ENCODE measurements around the gene HSFY2.
"Not testable (repeated sequence)": the region's sequence is repeated elsewhere in the genome, so short reads cannot be mapped to it uniquely, and the experiment has no call there.

HSFY2 gene, protein sequence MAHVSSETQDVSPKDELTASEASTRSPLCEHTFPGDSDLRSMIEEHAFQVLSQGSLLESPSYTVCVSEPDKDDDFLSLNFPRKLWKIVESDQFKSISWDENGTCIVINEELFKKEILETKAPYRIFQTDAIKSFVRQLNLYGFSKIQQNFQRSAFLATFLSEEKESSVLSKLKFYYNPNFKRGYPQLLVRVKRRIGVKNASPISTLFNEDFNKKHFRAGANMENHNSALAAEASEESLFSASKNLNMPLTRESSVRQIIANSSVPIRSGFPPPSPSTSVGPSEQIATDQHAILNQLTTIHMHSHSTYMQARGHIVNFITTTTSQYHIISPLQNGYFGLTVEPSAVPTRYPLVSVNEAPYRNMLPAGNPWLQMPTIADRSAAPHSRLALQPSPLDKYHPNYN

DNA sequence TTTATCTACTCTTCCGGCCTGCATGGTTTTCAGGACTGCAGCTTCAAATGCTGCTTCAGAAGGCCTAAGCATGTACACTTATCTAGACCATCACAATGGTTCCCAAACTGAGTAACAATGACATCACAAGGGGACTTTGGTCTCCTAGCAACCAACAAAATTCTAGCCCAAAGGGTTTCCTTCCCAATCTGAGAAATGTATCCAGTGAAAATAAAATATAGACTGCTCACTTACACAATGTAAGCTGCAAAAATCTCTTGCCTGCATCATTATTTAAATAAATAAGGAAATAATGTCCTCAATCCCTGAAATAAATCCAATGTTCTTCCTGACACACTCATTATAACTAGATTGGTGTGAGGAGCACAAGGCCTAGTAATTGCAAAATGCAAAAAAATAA, at the start of gene HSFY2:
Gene HSFY2 (minus strand): TSS at position 101 of the 400 bp plus-strand sequence. CDS start 117 bp downstream, outside the sequence.
- H3K27me3 ChIP-seq (ENCODE audit: low read depth, low read length); H3K9me3 ChIP-seq (ENCODE audit: insufficient read depth, low read length); H3K9ac ChIP-seq (ENCODE audit: low read length); H4K20me1 ChIP-seq (ENCODE audit: insufficient read depth, low read length); H3K79me2 ChIP-seq (ENCODE audit: low read length); H3K4me2 ChIP-seq (ENCODE audit: low read length); H3K27ac ChIP-seq (ENCODE audit: low read length); H3K36me3 ChIP-seq (replicated peaks; ENCODE audit: low read depth, low read length); H3K4me3 ChIP-seq (ENCODE audit: low read length); H2AFZ ChIP-seq (ENCODE audit: low read depth, low read length); H3K4me1 ChIP-seq (ENCODE audit: low read length): not testable (repeated sequence)

DNA sequence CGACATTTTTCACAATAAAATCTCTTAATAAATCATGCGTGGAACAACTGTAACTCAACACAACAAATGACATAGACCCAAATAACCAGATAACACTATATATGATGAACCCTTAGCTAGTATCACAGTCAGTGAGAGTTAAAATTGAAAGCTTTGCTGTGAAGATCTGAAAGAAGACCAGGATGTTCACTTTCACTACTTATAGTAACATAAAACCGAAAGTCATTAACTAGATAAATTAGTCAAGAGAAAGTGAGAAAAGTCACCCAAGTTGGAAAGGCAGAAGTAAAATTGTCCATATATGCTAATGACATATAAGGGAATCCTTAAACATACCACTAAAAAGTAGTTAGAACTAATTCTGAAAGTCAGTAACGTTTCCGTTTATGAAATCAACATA, 42.2 kb upstream of the HSFY2 start:
- H3K27me3 ChIP-seq (ENCODE audit: low read depth, low read length); H3K4me1 ChIP-seq (ENCODE audit: low read length); H3K4me3 ChIP-seq (ENCODE audit: low read length); H4K20me1 ChIP-seq (ENCODE audit: insufficient read depth, low read length); H3K9me3 ChIP-seq (ENCODE audit: insufficient read depth, low read length); H3K79me2 ChIP-seq (ENCODE audit: low read length); H3K4me2 ChIP-seq (ENCODE audit: low read length); H3K9ac ChIP-seq (ENCODE audit: low read length); H3K27ac ChIP-seq (ENCODE audit: low read length); H3K36me3 ChIP-seq (replicated peaks; ENCODE audit: low read depth, low read length); H2AFZ ChIP-seq (ENCODE audit: low read depth, low read length): not testable (repeated sequence)

DNA sequence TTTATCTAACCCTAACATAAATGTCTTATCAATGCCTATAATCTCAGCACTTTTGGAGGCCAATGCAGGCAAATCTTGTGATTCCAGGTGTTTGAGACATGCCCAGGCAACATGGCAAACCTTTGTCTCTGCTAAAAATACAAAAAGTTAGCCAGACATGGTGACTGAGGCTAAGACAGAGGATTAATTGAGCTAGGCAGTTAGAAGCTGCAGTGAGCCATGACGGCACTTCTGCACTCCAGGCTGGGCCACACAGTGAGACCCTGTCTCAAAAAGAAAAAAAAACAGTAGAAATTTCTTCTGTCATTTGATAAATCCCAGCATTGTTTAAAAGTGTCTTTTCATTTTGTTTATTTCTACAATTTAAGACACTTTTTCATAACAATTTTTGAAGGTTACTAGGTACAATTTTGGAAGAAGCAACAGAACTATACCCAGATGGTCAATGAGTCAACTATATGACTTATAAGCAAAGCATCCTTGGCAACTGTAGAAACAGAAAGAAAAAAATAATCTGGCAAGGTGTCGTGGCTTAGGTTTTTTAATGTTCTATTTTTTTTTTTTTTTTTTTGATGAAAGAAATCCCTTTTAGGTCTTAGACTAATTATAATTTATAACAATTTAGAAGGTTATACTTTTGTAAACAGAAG, 15.3 kb upstream of the HSFY2 start:
- not testable (repeated sequence) for H4K20me1 ChIP-seq (ENCODE audit: insufficient read depth, low read length)

DNA sequence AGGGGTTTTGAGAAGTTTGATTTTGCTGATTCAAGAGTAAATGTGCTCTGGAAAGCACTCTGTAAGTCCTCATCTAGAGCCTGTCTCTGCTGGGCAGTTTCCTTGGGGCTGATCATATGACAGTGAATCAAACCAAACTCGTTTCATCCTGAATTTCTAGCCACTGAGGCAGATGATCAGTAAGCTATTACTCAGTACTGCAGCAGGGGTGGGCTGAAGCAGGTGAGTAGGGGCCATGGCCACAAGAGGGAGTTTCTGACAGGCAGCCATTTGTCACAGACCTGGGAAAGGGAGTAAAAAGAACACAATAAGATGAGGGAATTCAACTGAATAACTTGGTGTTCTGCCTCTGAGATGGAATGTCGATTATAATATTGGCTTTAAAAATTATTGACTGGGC, 19.5 kb downstream of the HSFY2 start:
- H4K20me1 ChIP-seq (ENCODE audit: insufficient read depth, low read length); H3K27me3 ChIP-seq (ENCODE audit: low read depth, low read length); H3K79me2 ChIP-seq (ENCODE audit: low read length); H3K4me3 ChIP-seq (ENCODE audit: low read length); H3K4me1 ChIP-seq (ENCODE audit: low read length); H3K27ac ChIP-seq (ENCODE audit: low read length); H3K9me3 ChIP-seq (ENCODE audit: insufficient read depth, low read length); H3K4me2 ChIP-seq (ENCODE audit: low read length); H2AFZ ChIP-seq (ENCODE audit: low read depth, low read length); H3K36me3 ChIP-seq (replicated peaks; ENCODE audit: low read depth, low read length); H3K9ac ChIP-seq (ENCODE audit: low read length): not testable (repeated sequence)

More for the DNA sequence above, 15.3 kb upstream of the HSFY2 start:
- not testable (repeated sequence) for H3K27me3 ChIP-seq (ENCODE audit: low read depth, low read length); H3K4me2 ChIP-seq (ENCODE audit: low read length); H3K36me3 ChIP-seq (replicated peaks; ENCODE audit: low read depth, low read length); H3K79me2 ChIP-seq (ENCODE audit: low read length); H3K4me1 ChIP-seq (ENCODE audit: low read length); H3K9me3 ChIP-seq (ENCODE audit: insufficient read depth, low read length); H3K27ac ChIP-seq (ENCODE audit: low read length); H2AFZ ChIP-seq (ENCODE audit: low read depth, low read length); H3K9ac ChIP-seq (ENCODE audit: low read length); H3K4me3 ChIP-seq (ENCODE audit: low read length)

DNA sequence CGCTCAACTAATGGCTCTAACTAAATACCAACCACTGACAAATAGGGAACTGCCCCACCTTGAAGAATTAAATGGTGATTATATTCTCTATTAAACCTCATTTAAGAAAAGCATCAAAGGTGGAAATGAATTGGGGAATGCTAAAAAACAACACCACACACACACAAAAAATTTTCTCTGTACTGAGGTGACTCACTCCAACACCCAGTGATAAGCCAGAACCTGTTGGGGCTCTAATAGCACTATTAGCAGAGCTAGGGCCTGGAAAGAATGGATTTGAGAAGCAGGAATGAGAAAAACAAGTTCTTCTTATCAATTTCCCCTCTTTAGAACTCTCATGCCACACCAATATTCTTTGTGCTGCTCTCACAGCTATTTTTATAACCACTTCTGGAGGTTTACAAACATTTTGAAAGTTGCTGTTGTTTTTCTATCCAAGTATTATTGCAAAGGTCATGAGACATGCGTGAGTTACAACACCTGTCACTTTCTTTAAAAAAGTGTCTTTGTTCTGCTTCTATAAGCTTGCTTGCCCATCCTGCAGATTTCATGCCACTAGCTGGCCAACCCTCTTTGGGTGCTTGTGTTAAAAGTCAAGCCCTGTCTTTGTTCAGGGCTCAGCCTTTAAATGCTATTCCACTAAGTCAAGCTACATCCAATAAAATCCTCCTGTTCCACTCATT, 20.3 kb downstream of the HSFY2 start:
- not testable (repeated sequence) for H2AFZ ChIP-seq (ENCODE audit: low read depth, low read length); H3K4me3 ChIP-seq (ENCODE audit: low read length); H3K79me2 ChIP-seq (ENCODE audit: low read length); H3K9me3 ChIP-seq (ENCODE audit: insufficient read depth, low read length); H3K27ac ChIP-seq (ENCODE audit: low read length); H3K4me2 ChIP-seq (ENCODE audit: low read length); H3K36me3 ChIP-seq (replicated peaks; ENCODE audit: low read depth, low read length); H4K20me1 ChIP-seq (ENCODE audit: insufficient read depth, low read length); H3K27me3 ChIP-seq (ENCODE audit: low read depth, low read length); H3K9ac ChIP-seq (ENCODE audit: low read length); H3K4me1 ChIP-seq (ENCODE audit: low read length)

DNA sequence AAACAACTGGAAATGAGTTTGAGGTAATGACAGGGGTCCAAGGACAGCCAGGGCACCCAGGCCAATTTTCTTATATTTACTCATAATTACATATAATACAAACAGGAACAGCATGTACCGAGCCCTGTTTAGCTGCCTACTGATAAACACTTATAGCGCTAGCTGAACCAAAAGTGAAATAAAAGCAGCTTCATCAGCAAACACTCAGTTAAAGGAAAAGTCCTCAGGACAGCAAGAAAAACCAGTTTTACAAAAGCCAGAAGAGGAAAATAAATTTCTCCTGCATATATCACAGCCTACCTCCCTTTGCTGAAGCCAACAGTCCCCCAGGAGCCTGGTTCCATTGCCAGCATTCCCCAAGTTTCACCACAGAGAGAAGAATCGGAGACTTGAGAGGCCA, 49.8 kb downstream of the HSFY2 start:
- not testable (repeated sequence) for H3K36me3 ChIP-seq (replicated peaks; ENCODE audit: low read depth, low read length); H3K4me1 ChIP-seq (ENCODE audit: low read length); H3K27ac ChIP-seq (ENCODE audit: low read length); H3K27me3 ChIP-seq (ENCODE audit: low read depth, low read length); H2AFZ ChIP-seq (ENCODE audit: low read depth, low read length); H4K20me1 ChIP-seq (ENCODE audit: insufficient read depth, low read length); H3K4me2 ChIP-seq (ENCODE audit: low read length); H3K9ac ChIP-seq (ENCODE audit: low read length); H3K4me3 ChIP-seq (ENCODE audit: low read length); H3K9me3 ChIP-seq (ENCODE audit: insufficient read depth, low read length); H3K79me2 ChIP-seq (ENCODE audit: low read length)

Data from OCI-LY3 (cell line).